Mucosa of gallbladder (tissue), 1 donor: ENCODE measurements around the gene BAZ1B. TPM values are rescaled to one million over a fixed set of nuclear protein-coding genes. Genes with fewer than 3 reads are reported as not detected.
"Not testable (repeated sequence)": the region's sequence is repeated elsewhere in the genome, so short reads cannot be mapped to it uniquely, and the experiment has no call there.

Experiments used
- DNase-seq: peaks from one replicate; pipeline ENCODE4 v3.0.0-alpha.2; 2020; ENCODE audit warnings: low spot score
- total RNA-seq: library from RNA; stranded (reverse); gene quantifications from one replicate; pipeline ENCODE4 v1.2.1, GENCODE V29; 2021
- donor health status: DM: no; HTN: no; CAD: no.

The BAZ1B gene
- total RNA-seq, 1 donor from 2014 or later: 50.7 TPM

DNA sequence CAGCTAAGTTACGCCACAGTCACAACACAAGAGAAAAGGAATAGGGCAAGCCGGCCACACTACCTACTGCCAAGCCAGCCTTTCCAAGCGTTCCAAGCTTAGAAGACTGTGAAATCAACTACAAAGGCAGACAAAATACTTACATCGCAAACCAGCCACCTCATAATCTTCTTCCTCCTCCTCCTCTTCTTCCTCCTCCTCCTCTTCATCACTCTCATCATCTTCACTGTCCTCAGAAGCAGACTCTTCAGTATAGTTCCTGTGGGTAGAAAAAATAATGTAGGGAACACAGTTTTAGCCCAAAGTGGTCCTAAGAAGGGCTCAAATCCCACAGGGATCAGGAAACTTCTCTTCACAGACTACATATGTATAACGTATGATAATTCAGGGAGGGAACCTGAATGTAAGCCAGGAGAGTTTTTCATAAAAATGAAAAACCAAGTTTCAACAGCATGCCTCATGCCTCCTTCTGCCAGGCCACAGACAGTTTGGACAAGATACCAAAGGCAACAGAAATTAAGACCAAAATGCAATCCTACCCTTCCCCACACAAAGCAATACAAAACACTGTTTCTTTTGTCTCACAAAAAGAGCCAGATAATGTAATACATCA lies 74.9 kb downstream of the BAZ1B start:
- DNase-seq: no peak

DNA sequence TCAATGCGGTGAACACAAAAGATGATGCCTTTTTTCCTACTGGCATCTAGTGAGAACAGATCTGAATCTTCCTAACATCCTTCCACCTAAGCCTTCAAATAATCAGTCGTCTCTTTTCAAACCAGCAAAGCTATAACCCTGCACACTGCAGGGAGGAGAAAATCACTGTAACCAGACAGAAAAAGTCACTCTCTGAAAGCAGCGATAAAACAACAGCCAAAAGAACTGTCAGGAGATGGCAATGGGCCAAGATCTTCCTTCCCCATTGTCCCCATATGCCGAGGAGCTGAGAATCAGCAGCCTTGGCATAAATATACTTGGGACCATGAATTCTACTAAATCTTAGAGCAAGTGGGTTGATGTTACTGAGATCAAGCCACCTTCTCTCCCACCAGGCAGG lies 75.4 kb downstream of the BAZ1B start:
- DNase-seq: no peak

DNA sequence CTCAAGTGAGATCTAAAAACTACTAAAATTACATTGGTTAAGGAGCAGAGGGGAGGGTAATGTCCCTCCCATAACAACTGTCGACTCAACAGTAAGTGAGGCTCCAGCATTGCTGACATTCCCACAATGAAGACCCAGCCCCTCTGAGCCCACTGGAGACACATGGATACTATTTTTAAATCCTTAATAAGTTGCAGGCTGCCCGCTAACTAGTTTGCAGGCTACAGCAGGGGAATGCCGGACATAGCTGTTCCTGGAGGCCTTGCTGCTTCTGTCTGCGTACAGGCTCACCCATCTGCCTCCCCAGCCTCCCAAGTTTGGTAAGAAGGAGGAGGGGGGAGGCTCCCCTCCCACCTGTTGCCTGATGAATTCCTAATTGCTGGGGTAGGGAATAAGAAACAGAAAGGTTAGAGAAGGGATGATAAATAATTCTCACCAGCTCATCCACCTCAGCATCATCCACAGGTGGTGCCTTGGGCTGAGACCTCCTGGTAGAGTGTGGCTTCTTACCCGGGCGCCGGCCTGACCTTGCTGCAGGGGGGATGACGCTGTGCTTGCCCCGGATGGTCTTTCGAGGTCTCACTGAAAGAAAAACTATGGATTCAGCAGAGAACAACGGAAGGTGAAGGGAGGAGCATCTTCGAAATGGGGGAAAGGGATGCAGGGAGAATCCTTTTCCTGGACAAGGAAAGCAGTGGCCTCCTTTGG lies 78.4 kb downstream of the BAZ1B start:
- DNase-seq: no peak

DNA sequence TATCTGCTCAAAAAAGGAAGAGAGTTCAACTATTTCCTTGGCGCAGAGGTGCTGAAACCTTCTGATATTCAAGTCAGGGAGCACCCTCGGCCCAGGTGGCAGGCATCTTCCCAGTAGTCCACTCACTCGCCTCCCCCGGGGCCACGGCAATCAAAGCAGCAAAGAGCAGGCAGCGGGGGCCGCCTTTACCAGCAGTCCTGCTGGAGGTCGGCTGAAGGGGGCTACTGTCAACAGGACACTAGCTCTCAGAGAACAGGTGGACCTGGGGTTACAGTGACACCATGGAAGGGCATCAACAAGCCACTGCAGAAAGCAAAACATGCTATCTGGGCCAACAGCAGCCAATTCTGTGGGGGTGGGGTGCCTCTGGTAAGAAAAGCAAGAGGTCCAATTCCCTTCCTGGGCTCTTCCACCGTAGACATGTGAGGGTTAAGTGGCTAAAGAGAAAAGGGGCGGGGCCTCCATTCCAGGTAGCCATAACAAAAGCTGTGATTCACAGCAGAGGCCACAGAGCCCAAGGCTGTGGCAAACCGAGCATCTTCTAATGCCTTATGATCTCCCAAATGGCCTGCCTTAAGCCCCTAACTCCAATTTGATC lies 79.1 kb downstream of the BAZ1B start:
- DNase-seq: no peak

DNA sequence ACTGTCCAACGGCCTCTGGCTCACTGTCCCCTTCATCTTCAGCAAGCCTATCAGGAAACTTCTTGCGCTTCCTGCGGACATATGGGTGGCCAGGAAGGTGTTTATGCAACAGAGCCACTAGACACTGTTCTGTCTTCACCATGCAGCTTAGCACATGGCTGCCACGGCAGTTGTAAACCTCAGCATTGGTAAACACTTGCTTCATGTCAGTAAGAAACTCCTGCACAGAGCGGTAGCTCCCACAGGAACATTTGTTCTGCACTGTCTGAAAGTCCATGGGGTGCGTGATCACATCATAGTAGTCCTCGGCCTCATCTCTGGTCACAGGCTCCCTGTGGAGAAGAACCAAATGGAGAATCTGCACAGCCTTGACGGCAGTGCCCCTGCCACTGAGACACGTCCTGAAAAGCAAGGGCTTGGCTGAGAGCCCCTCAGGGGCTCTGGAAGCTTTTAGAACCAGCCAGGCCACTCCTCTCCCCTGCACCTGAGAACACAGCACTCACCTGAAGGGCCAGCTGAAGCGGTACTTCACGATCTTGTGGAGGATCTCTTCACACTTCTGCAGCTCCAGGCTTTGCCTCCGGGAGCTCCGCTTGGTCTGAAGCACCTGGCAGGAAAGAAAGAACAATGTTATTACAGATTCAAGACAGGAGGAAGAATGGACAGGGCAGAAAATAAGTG lies 79.7 kb downstream of the BAZ1B start:
- no peak for DNase-seq

DNA sequence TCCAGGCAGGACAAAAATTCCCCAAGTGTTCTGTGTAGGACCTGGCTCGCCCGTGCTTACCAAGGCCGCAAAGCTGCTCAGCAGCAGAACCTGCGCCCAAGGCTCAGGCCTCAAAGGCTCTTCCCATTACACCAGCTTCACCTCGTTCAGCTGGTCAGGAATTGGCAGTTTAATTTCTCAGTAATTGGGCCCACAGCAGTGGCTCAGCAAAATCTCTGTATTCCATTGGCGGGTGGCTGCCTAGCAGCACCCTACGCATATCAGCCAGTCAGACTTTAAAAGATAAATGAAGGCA lies 82.7 kb downstream of the BAZ1B start:
- DNase-seq: no peak

DNA sequence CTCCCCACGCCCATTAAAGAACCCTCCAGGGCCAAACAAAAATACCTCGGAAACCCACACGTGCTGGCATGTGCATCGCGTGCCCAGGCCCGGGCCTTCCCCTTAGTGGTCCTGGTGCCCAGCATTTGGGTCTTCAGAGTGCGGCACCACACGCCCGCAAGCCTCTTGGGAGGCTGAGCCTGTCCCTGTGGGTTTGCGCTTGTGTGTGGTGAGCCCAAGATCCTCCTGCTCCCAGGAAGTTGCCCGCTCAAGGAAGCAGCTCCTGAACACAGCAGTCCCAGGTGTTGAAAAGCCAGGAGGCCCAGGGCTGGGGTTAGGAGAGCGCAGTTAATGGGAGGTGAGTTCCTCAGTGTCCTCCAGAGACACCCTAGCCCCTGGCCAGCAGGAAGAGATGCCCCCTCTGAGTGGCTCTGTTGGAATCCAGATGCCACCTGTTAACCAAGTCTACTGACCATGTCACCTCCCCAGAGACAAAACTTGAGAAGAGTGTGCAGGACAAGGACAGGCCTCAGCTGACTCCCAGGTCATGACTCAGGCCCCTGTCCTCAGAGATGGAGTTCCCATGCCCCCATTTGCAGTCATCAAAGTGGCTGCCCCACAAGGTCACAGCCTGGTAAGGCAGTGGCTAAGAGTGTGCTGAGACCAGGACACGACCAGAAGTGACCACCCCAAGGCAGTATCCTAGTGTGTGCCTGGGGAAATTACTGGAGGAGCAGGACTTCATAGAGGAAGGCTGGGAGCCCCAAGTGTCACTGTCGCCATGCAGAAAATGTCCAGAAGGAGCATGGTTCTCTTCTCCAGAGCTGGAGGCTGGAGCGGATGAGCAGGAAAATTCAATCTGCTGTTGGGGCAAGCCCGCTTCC lies 83.3 kb downstream of the BAZ1B start:
- no peak for DNase-seq

DNA sequence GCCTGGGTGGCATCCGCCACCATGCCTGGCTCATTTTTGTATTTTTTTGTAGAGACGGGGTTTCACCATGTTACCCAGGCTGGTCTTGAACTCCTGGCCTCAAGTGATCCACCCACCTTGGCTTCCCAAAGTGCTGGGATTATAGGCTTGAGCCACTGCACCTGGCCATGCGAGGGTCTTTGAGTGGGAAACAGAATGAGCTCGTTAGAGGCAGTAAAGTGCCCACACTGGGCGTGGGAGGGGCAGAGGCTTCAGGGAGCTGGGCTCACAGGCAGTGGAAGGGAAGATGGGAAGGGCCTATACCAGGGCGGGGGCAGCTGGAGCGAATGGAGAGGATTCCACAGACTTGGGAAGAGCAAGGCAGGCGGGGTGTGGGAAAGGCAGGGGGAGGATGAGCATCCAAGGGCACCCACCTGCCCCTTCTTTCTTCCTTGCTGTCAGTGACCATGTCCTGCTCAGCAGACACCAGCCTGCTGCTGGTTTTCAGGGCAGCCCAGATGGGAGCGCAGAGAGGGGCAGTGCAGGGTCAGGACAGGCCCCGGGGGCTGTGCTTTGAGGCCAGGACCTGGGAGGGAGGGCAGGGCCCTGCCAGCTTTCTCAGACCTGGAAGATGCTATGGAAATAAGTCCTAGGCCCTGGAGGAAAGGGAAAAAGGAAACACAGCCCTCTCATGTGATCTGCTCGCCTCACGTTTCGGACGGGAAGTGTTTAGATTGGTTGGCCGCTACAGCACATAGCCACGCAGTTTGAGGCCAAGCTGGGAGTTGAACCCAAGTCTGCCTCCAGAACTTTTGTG lies 84.3 kb downstream of the BAZ1B start:
- DNase-seq: no peak

DNA sequence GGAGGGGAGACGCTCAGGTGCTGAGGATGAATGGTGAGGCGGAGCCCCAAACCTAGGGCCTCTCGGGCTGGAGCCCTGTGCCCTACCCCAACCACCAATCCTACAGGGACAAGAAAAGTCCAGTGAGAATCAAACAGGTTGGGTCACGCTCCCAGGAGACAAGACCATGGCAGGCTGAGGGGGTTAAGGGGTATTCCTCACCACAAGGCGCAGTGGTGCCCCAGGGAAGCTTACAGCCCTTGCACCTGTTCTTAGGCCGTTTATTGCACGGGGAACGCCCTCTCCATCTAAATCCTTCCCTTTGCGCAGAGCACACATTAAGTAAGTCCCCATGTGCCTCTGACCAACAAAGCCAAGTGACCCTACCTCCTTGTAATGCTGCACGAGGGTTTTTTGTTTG lies 85.0 kb downstream of the BAZ1B start:
- DNase-seq: no peak

DNA sequence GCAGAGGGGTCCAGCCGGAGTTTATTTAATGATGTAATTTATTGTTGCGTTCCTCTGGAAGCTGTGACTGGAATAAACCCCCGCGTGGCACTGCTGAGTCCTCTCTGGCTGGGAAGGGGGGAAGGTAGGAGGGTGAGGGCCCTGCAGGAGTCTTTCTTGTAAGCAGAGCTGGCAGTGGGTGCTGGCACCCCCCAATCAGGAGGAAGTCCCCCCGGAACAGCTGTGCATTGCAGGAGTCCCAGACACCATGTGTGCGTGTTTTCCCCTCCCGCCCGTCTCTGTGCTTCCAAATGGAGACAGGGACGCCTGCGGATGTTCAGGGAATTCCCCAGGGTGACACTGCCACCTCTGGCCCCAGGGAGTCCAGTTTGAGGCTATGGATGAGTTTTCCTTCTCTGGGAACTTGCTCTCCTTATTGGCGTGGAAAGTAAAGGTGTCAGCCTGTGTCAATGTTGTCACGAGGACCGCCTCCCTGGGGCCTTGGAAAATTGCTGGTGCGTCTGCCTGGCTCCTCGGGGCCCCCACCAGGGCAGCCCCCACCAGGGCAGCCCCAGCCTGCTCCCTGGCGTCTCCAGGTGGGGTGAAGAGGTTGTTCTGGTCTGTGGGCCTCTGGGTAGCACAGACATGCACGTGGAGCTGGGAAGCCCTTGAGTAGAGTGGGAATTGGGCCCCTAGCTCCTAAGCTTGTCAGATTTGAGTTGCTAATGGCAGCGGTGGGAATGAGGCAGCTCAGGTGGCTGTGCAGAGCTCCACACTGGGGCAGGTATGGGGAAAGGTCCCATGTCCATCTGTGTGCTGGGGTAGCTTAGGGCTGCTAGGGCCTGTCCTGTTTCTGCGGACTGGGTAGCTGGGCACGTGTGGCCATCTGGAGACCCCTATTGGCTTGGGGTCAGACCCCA lies 85.8 kb downstream of the BAZ1B start:
- DNase-seq: no peak

DNA sequence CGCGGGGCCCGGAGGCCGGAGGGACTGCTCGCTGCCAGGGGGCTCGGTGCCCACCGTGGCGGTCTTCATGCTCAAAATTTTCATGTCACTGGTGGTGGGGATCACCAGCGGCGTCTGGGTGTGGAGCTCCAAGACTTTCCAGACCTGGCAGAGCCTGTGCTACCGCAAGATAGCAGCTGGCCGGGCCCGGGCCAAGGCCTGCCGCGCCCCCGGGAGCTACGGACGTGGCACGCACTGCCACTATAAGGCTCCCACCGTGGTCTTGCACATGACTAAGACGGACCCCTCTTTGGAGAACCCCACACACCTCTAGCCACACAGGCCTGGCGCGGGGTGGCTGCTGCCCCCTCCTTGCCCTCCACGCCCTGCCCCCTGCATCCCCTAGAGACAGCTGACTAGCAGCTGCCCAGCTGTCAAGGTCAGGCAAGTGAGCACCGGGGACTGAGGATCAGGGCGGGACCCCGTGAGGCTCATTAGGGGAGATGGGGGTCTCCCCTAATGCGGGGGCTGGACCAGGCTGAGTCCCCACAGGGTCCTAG lies 86.6 kb downstream of the BAZ1B start:
- no peak for DNase-seq

DNA sequence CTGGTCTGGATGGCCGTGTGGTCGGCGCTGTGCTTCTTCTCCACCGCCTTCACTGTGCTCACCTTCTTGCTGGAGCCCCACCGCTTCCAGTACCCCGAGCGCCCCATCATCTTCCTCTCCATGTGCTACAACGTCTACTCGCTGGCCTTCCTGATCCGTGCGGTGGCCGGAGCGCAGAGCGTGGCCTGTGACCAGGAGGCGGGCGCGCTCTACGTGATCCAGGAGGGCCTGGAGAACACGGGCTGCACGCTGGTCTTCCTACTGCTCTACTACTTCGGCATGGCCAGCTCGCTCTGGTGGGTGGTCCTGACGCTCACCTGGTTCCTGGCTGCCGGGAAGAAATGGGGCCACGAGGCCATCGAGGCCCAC lies 87.4 kb downstream of the BAZ1B start:
- DNase-seq: no peak

DNA sequence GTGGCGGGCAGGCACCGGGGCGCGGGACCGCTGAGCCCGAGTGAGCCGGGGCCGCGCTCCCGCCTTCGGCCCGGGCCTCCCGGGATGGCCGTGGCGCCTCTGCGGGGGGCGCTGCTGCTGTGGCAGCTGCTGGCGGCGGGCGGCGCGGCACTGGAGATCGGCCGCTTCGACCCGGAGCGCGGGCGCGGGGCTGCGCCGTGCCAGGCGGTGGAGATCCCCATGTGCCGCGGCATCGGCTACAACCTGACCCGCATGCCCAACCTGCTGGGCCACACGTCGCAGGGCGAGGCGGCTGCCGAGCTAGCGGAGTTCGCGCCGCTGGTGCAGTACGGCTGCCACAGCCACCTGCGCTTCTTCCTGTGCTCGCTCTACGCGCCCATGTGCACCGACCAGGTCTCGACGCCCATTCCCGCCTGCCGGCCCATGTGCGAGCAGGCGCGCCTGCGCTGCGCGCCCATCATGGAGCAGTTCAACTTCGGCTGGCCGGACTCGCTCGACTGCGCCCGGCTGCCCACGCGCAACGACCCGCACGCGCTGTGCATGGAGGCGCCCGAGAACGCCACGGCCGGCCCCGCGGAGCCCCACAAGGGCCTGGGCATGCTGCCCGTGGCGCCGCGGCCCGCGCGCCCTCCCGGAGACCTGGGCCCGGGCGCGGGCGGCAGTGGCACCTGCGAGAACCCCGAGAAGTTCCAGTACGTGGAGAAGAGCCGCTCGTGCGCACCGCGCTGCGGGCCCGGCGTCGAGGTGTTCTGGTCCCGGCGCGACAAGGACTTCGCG lies 88.0 kb downstream of the BAZ1B start:
- DNase-seq: no peak

DNA sequence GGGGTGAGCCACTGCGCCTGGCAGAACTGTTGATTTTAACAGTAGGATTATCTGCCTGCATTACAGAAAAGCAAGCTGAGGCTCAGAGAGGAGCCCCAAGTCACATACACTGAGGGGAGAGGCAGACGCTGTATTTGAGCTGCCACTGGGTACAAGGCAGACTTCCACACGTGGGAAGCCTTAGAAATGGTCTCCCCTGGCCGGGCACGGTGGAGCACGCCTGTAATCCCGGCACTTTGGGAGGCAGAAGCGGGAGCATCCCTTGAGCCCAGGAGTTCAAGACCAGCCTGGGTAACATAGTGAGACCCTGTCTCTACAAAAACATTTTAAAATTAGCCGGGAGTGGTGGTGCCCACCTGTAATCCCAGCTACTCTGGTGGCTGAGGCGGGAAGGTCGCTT lies 89.4 kb downstream of the BAZ1B start:
- no peak for DNase-seq

DNA sequence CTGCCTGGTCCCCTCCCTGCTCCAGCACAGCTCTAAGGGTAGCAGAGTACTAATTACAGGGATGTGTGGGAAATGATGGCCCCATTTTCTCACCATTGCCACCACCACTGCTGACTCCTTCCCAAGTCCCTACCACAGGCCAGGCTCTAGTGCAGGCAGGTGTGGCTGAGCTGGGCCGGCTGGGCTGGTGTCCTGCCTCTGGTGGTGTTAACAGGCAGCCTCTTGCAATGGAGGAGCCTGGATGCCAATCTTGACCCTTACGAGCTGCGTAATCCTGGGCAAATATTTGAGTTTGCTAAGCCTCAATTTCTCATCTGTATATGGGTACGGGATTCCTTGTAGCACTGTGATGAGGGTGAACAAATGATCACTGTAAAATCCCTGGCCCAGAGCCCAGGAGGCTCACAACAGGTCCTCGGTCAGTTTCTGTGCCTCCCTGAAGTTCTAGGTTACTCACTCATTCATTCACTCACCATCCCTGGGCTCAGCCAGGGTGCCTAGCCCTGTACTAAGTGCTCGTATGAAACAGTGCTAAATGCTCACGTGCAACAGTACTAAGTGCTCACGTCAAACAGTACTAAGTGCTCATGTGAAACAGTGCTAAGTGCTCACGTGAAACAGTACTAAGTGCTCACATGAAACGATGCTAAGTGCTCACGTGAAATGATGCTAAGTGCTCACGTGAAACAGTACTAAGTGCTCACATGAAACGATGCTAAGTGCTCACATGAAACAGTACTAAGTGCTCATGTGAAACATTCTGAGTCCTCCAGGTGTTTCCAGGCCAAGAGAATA lies 90.9 kb downstream of the BAZ1B start:
- DNase-seq: no peak

DNA sequence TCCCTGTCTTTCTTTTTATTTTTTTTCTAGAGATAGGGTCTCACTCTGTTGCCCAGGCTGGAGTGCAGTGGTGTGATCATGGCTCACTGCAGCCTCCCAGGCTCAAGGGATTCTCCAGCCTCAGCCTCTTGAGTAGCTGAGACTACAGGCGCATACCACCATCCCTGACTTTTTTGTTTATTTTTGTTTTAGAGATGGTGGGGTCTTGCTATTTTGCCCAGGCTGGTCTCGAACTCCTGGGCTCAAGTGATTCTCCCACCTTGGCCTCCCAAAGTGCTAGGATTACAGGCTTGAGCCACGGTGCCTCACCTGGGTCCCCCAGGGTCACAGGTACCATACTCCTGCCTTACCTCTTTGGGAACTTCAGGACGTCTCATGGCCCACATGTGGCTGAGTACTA lies 91.6 kb downstream of the BAZ1B start:
- not testable (repeated sequence) for DNase-seq

DNA sequence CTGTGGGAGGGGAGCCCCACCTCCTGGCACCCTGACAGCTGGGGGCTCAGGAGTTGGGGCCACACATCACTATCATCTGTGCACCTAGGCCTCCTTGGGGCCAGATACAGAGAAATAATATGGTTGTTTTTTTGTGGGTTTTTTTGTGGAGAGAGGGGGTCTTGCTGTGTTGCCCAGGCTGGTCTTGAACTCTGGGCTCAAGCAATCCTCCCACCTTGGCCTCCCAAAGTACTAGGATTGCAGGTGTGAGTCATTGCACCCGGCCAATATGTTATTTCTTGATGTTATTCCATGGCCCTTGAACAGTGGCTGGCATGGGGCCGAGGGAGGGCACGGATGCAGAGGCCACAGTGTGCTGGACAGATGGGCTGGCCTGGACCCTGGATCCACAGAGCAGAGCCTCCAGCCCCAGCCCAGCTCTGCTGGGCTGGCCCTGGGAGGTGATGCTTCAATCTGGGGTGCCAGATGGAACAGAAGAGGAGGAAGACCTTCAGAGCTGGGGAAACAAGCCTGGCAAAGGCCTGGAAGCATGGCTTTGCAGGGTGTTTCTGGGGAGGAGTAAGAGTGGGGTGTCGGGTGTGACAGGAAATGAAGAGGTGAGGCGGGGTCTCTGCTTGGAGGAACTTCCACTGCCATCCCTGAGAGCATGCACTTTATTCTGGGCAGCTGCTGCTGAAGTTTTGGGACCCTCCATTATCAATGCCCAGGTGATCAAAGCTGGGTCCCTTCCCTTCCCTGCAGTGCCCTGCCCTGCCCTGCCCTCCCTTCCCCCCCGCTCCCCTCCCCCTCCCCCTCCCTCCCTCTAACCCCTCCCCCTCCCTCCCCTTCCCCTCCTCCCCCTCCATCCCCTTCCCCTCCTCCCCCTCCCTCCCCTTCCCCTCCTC lies 92.2 kb downstream of the BAZ1B start:
- no peak for DNase-seq
